Naive thymus-derived CD4-positive, alpha-beta T cell (primary cell): ENCODE results near the gene CCDC171. TPM values are rescaled to one million over a fixed set of nuclear protein-coding genes. Genes with fewer than 3 reads are reported as not detected.
"Not testable (repeated sequence)": the region's sequence is repeated elsewhere in the genome, so short reads cannot be mapped to it uniquely, and the experiment has no call there.

Experiments used
- ATAC-seq: fragments of 150-1000 bp; cut with Tn5 transposase; 2 replicates; pipeline ENCODE4 v1.10.0; 2021; ENCODE audit warnings: mild to moderate bottlenecking, moderate library complexity
- CTCF ChIA-PET: fragments of 350-600 bp; sonication (Branson Sonifier 250); formaldehyde crosslinking; loops from one replicate; lab custom pipeline; 2021; ENCODE audit warnings: antibody characterized with exemption; lab: Charles Lee
- POLR2A ChIA-PET: fragments of 350-600 bp; sonication (Branson Sonifier 250); formaldehyde crosslinking; loops from one replicate; lab custom pipeline; 2021; ENCODE audit warnings: antibody characterized with exemption, inconsistent platforms; lab: Charles Lee
- DNase-seq, 9 donors: peaks; one replicate each; pipeline versions ENCODE4 v3.0.0 to v3.0.0-alpha.2; 2020 to 2022; ENCODE audit warnings: mixed read lengths in 1 of 9
- H3K27ac ChIP-seq: one replicate; pipeline ENCODE4 v1.7.0; 2013; ENCODE audit warnings: mild to moderate bottlenecking, low read depth, low read length, moderate library complexity
- H3K27me3 ChIP-seq, 2 donors: one replicate each; pipeline ENCODE4 v1.7.0; 2013; ENCODE audit warnings: low read length in 2 of 2, mild to moderate bottlenecking in 2 of 2, moderate library complexity in 2 of 2; ENCODE audit not compliant: control insufficient read depth in 2 of 2, insufficient read depth in 2 of 2
- H3K36me3 ChIP-seq, 3 experiments: 1 replicate in 2 of 3; 2 replicates in 1 of 3; pipeline ENCODE4 v1.7.0; 2013; ENCODE audit warnings: low read length in 3 of 3, mild to moderate bottlenecking in 3 of 3, moderate library complexity in 1 of 3; ENCODE audit not compliant: insufficient read depth in 3 of 3, control insufficient read depth in 2 of 3
- H3K4me1 ChIP-seq, 2 donors: one replicate each; pipeline ENCODE4 v1.7.0; 2013; ENCODE audit warnings: low read length in 2 of 2, mild to moderate bottlenecking in 2 of 2, moderate library complexity in 1 of 2; ENCODE audit not compliant: control insufficient read depth in 2 of 2, insufficient read depth in 2 of 2
- H3K4me3 ChIP-seq: 2 replicates; pipeline ENCODE4 v1.7.0; 2013; ENCODE audit warnings: mild to moderate bottlenecking, low read length
- H3K9me3 ChIP-seq, 3 experiments: 1 replicate in 2 of 3; 2 replicates in 1 of 3; pipeline ENCODE4 v1.7.0; 2013; ENCODE audit warnings: low read length in 3 of 3; ENCODE audit not compliant: control insufficient read depth in 2 of 3
- H3K27ac Mint-ChIP-seq, 9 donors: one replicate each; pipeline ENCODE4 v1.8.0; 2020 to 2022; ENCODE audit warnings: mixed read lengths in 9 of 9, mild to moderate bottlenecking in 8 of 9, moderate library complexity in 5 of 9, inconsistent platforms in 2 of 9
- H3K27me3 Mint-ChIP-seq, 5 donors: one replicate each; pipeline ENCODE4 v1.8.0; 2021 to 2022; ENCODE audit warnings: mixed read lengths in 5 of 5, mild to moderate bottlenecking in 1 of 5
- H3K36me3 Mint-ChIP-seq, 5 donors: one replicate each; pipeline ENCODE4 v1.8.0; 2020 to 2022; ENCODE audit warnings: mixed read lengths in 5 of 5, mild to moderate bottlenecking in 3 of 5, inconsistent platforms in 1 of 5
- H3K4me1 Mint-ChIP-seq, 7 donors: one replicate each; pipeline ENCODE4 v1.8.0; 2020 to 2022; ENCODE audit warnings: mixed read lengths in 7 of 7, mild to moderate bottlenecking in 3 of 7, inconsistent platforms in 1 of 7
- H3K4me3 Mint-ChIP-seq, 10 donors: one replicate each; pipeline ENCODE4 v1.8.0; 2020 to 2022; ENCODE audit warnings: mild to moderate bottlenecking in 10 of 10, mixed read lengths in 10 of 10, moderate library complexity in 6 of 10, inconsistent platforms in 2 of 10
- H3K9me3 Mint-ChIP-seq, 11 donors: one replicate each; pipeline ENCODE4 v1.8.0; 2020 to 2022; ENCODE audit warnings: mixed read lengths in 11 of 11, mild to moderate bottlenecking in 4 of 11, inconsistent platforms in 1 of 11, moderate library complexity in 1 of 11
- intact Hi-C, 2 donors: fragments of 100-400 bp; cut with micrococcal nuclease; formaldehyde crosslinking; loops; one replicate each; pipeline ENCODE4 v1.15.1; 2023
- polyA plus RNA-seq, 2 donors: library from polyadenylated mRNA; unstranded; fragments of 300-500 nt; fragmentation: Illumina TruSeq; gene quantifications; one replicate each; pipeline ENCODE4 v1.2.3, GENCODE V29; 2021
- total RNA-seq, 6 experiments: library from RNA in 5 of 6; stranded (reverse) in 5 of 6; gene quantifications; 1 replicate in 5 of 6; 2 replicates in 1 of 6; pipeline ENCODE4 v1.2.3 and lab custom pipeline; 2021 to 2026

The CCDC171 gene
- total and polyA plus RNA-seq, 7 experiments from 2014 or later, result 0.19 to 3.7 (median 1.1) TPM

DNA sequence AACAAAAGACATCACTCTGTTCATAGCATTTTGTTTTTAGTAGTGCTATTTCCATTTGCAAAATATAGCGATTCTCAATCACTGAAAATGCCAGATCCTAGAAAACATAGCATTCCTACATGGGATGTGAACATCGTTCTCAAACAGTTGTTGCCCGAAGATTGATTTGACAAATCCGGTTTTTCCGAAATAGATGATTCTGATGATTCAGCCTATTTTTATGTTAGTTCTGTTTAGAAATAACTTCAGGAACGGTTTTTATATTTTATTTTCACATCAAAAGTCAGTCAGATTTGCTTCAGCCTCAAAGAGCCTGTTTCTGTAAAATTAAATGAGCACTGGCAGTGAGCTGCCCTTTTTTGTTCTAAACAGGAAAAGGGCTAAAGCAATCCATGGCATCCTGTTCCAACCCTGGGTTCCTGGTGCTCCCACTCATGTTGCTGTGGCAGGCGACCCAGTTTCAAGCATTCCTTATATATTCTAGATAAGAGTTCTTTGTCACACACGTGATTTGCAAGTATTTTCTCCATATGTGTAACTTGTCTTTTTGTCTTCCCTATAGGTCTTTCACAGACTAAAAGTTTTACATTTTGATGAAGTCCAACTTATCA lies 27.9 kb upstream of the CCDC171 start:
- peaks cover 0 to 17% (median 0%) of the 10 kb centered on the region in 5 donors for H3K27me3 Mint-ChIP-seq
- ATAC-seq (no peak), DNase-seq (no peak)
- H3K36me3 ChIP-seq, result no peaks in the 10 kb centered on the region
- intact Hi-C loops, result no loop called here
- H3K4me1 ChIP-seq, result no peaks in the 10 kb centered on the region
- no peak overlapping the region for H3K4me3 ChIP-seq
- CTCF ChIA-PET, result interaction anchor here (2.0 kb wide), 1 partner anchor 8 kb away, joined by 4 read pairs; no protein-coding TSS in a partner anchor
- H3K9me3 Mint-ChIP-seq, result no peaks in the 10 kb centered on the region
- H3K27ac Mint-ChIP-seq, result no peak overlapping the region
- no peaks in the 10 kb centered on the region for H3K27me3 ChIP-seq
- no peak overlapping the region for H3K4me3 Mint-ChIP-seq
- no peaks in the 10 kb centered on the region for H3K36me3 Mint-ChIP-seq
- H3K27ac ChIP-seq, result no peak overlapping the region
- H3K4me1 Mint-ChIP-seq, result peaks cover 0 to 4% (median 0%) of the 10 kb centered on the region in 7 donors
- POLR2A ChIA-PET, result no interaction called here
- no peaks in the 10 kb centered on the region for H3K9me3 ChIP-seq

DNA sequence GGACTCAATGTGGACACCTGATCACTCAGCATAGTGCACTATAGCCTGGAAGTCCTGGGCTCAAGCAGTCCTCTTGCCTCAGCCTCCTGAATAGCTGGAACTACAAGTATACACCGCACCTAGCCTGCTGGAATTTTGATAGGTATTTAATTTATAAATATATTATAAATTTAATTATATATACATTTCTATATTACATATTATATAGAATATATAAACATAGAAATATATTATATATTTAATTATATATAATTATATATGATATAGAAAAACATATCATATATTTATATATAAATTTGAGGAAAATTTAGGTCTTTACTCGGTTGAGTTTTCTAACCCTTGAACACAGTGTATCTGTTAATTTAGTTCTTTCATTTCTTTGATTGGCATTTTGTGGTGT lies 26.9 kb upstream of the CCDC171 start:
- Mint-ChIP-seq H3K27ac (no peak overlapping the region), H3K4me1 (peaks cover 0 to 4% (median 0%) of the 10 kb centered on the region in 7 donors), H3K4me3 (no peak overlapping the region), H3K36me3 (no peaks in the 10 kb centered on the region), H3K9me3 (no peaks in the 10 kb centered on the region), H3K27me3 (peaks cover 0 to 16% (median 0%) of the 10 kb centered on the region in 5 donors)
- intact Hi-C loops, result no loop called here
- ATAC-seq (no peak), DNase-seq (no peak)
- Histone ChIP-seq H3K36me3 (no peaks in the 10 kb centered on the region), H3K27me3 (no peaks in the 10 kb centered on the region), H3K4me1 (no peaks in the 10 kb centered on the region), H3K9me3 (no peaks in the 10 kb centered on the region), H3K4me3 (no peak overlapping the region), H3K27ac (no peak overlapping the region)
- CTCF ChIA-PET, result no interaction called here
- POLR2A ChIA-PET, result no interaction called here

DNA sequence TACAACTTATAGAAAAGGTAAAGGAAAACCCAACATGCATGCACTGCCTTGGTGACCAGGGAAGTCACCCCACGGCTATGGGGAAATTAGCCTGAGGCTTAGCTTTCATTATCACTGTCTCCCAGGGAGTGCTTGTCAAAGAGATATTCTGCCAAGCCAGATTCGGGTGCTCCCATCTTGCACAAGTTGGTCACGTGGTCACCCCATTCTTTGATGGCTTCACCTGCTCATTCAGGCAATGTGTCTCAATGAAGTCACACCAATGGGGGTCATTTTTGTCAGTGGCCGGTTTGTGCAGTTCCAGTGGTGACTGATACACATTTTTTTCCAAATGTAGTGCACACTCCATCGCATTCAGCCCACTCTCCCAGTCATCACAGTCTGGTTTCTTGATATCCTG lies 25.8 kb upstream of the CCDC171 start:
- H3K36me3 Mint-ChIP-seq, CTCF ChIA-PET: not testable (repeated sequence)

DNA sequence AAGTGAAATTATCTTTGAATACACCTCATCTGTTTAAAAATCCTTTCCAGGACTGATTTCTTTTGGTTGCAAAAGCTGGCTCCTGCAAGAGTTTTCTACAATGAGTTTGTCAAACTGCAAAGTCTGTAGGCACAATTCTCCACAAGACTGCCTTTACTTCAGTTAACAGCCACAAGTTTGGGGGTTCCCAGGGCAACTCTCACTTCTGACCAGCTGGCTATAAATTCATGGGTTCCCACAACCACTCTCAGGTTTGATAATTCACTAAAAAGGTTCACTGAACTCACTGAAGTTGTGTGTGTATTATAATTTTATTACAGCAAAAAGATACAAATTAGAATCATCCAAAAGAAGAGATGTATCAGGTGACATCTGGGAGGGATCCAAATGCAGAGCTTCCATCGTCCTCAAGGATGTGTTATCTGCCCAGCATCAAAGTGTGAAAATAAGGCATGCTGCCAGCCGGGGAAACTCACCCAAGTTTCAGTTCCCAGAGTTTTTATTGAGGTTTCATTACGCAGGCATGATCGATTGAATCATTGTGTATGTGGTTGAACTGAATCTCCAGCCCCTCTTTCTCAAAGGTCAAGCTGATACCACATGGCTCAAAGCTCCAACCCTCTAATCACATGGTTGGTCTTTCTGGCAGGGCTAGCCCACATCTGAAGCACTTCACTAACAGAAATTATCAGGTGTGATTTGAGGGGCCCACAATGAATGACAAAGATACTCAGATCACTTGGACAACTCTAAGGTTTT lies 23.1 kb upstream of the CCDC171 start:
- ATAC-seq (no peak), DNase-seq (no peak)
- Histone ChIP-seq H3K36me3 (no peaks in the 10 kb centered on the region), H3K27me3 (no peaks in the 10 kb centered on the region), H3K4me1 (no peaks in the 10 kb centered on the region), H3K9me3 (no peaks in the 10 kb centered on the region), H3K4me3 (no peak overlapping the region), H3K27ac (no peak overlapping the region)
- no peaks in the 10 kb centered on the region for H3K9me3 Mint-ChIP-seq
- no peak overlapping the region for H3K4me3 Mint-ChIP-seq
- H3K27ac Mint-ChIP-seq, result no peak overlapping the region
- intact Hi-C loops, result no loop called here
- no peaks in the 10 kb centered on the region for H3K36me3 Mint-ChIP-seq
- H3K4me1 Mint-ChIP-seq, result peaks cover 0 to 18% (median 7%) of the 10 kb centered on the region in 7 donors
- H3K27me3 Mint-ChIP-seq, result peaks cover 0 to 7% (median 0%) of the 10 kb centered on the region in 5 donors
- ChIA-PET CTCF (interaction anchor here (0.8 to 1.0 kb wide), 2 partner anchors 49 to 64 kb away, joined by 3 read pairs; no protein-coding TSS in a partner anchor), POLR2A (interaction anchor here (1.0 kb wide), 1 partner anchor 18 kb away, joined by 4 read pairs; the partner anchor contains the start of gene PSIP1)

More for the DNA sequence above, 25.8 kb upstream of the CCDC171 start:
- H3K9me3 ChIP-seq, H3K4me1 Mint-ChIP-seq, H3K27ac ChIP-seq, intact Hi-C loops, ATAC-seq, H3K4me1 ChIP-seq, POLR2A ChIA-PET, H3K4me3 Mint-ChIP-seq, H3K36me3 ChIP-seq, H3K9me3 Mint-ChIP-seq, H3K27me3 ChIP-seq, H3K27ac Mint-ChIP-seq, DNase-seq, H3K4me3 ChIP-seq: not testable (repeated sequence)
- H3K27me3 Mint-ChIP-seq, result peaks cover 0 to 16% (median 0%) of the 10 kb centered on the region in 5 donors

DNA sequence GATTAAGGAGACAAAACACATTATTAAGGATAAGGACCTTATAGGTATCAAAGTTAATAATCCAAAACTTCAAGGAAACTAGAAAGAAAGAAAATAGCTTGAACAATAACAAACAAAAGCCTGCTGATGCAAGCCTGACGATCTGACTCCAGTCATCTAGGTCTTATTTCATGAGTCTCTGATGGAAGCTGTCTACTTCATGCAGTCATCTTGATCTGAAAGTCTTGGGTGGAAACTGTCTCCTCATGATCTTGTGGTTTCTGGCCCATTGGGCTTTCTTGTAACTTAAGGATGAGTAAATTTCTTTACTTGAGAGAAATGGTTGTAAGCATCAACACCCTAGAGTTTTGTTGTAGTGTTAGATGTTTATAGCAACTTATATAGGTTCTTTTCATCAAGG lies 21.5 kb upstream of the CCDC171 start:
- no peak overlapping the region for H3K27ac ChIP-seq
- Mint-ChIP-seq H3K27ac (no peak overlapping the region), H3K4me1 (peaks cover 0 to 18% (median 7%) of the 10 kb centered on the region in 7 donors), H3K9me3 (no peaks in the 10 kb centered on the region), H3K36me3 (no peaks in the 10 kb centered on the region), H3K27me3 (peaks cover 0 to 2% (median 0%) of the 10 kb centered on the region in 5 donors), H3K4me3 (no peak overlapping the region)
- no peaks in the 10 kb centered on the region for H3K4me1 ChIP-seq
- POLR2A ChIA-PET, result no interaction called here
- ATAC-seq (no peak), DNase-seq (no peak)
- intact Hi-C loops, result no loop called here
- CTCF ChIA-PET, result no interaction called here
- H3K27me3 ChIP-seq, result no peaks in the 10 kb centered on the region
- no peak overlapping the region for H3K4me3 ChIP-seq
- H3K36me3 ChIP-seq, result no peaks in the 10 kb centered on the region
- H3K9me3 ChIP-seq, result no peaks in the 10 kb centered on the region

DNA sequence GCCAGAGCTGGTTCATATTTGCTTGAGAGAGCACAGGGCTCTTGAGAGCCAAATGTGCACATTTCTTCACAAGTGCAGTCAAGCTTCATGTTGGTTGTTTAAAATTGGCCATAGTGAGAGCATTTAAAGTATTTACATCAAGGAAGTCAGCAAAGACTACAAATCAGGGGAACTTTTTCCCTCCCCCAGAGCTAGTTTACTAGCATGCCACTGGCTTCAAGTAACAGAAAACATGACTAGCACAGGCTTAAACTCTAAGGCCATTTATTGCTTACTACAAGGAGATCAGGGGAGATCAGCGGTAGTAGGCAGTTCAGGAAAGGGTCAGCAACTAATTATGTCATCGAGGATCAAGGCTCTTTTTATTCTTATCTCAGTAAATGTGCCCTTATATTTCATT lies 11.0 kb upstream of the CCDC171 start:
- Histone ChIP-seq H3K36me3 (no peaks in the 10 kb centered on the region), H3K27me3 (no peaks in the 10 kb centered on the region), H3K27ac (no peak overlapping the region), H3K4me1 (no peaks in the 10 kb centered on the region), H3K4me3 (no peak overlapping the region), H3K9me3 (no peaks in the 10 kb centered on the region)
- Mint-ChIP-seq H3K27me3 (peaks cover 4 to 21% (median 9%) of the 10 kb centered on the region in 5 donors), H3K27ac (no peak overlapping the region), H3K4me1 (no peaks in the 10 kb centered on the region), H3K4me3 (no peak overlapping the region), H3K36me3 (no peaks in the 10 kb centered on the region), H3K9me3 (peaks cover 0 to 4% (median 0%) of the 10 kb centered on the region in 11 donors)
- POLR2A ChIA-PET, result no interaction called here
- CTCF ChIA-PET, result interaction anchor here (0.8 kb wide), 1 partner anchor 68 kb away, joined by 3 read pairs; no protein-coding TSS in a partner anchor
- intact Hi-C loops, result no loop called here
- no peak for ATAC-seq
- DNase-seq, result no peak
